ENCODE results near the gene RING1. TPM values are rescaled to one million over a fixed set of nuclear protein-coding genes. Genes with fewer than 3 reads are reported as not detected.
"Not testable (repeated sequence)": the region's sequence is repeated elsewhere in the genome, so short reads cannot be mapped to it uniquely, and the experiment has no call there.

RING1 gene
- total RNA-seq, 1 donor from 2014 or later = 44.5 TPM

DNA sequence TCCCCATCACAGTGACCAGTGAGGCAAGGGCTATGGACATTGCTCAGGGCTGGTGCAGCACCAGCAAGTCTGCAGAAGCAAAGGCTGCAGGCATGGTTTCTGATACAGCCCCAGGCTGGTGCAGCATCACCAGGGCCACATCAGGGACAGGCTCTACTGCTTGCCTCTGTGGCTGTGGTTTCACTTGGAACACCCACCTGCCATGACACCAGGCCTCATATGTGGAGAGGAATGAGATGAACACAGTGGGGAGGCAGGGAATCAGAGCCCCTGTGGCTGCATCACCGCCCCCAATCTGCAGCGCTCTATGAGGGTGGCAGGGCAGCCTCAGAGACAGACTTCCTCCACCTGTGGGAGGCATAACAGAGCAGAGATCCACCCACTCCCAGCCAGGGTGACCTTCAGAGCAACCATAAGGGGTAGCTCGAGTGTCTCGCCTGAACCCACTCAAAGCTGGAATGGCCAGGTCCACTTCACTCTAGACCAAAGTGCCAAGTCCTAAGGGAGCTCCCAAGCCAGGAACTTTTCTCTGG, 7.9 kb downstream of the RING1 start:
- Mint-ChIP-seq H3K4me3 (ENCODE audit: unreplicated experiment) (no peak overlapping the region), H3K27me3 (ENCODE audit: low read depth) (peaks cover 6% of the 10 kb centered on the region), H3K9me3 (ENCODE audit: low read depth) (no peaks in the 10 kb centered on the region), H3K27ac (ENCODE audit: unreplicated experiment) (no peak overlapping the region), H3K4me1 (ENCODE audit: low read depth) (peaks cover 24% of the 10 kb centered on the region), H3K36me3 (ENCODE audit: low read depth) (no peaks in the 10 kb centered on the region)
- DNase-seq (ENCODE audit: low spot score) = no peak
- TF ChIP-seq, protein P1, sequence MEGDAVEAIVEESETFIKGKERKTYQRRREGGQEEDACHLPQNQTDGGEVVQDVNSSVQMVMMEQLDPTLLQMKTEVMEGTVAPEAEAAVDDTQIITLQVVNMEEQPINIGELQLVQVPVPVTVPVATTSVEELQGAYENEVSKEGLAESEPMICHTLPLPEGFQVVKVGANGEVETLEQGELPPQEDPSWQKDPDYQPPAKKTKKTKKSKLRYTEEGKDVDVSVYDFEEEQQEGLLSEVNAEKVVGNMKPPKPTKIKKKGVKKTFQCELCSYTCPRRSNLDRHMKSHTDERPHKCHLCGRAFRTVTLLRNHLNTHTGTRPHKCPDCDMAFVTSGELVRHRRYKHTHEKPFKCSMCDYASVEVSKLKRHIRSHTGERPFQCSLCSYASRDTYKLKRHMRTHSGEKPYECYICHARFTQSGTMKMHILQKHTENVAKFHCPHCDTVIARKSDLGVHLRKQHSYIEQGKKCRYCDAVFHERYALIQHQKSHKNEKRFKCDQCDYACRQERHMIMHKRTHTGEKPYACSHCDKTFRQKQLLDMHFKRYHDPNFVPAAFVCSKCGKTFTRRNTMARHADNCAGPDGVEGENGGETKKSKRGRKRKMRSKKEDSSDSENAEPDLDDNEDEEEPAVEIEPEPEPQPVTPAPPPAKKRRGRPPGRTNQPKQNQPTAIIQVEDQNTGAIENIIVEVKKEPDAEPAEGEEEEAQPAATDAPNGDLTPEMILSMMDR (IDR thresholded peaks at IDR 0.05) = no peak

DNA sequence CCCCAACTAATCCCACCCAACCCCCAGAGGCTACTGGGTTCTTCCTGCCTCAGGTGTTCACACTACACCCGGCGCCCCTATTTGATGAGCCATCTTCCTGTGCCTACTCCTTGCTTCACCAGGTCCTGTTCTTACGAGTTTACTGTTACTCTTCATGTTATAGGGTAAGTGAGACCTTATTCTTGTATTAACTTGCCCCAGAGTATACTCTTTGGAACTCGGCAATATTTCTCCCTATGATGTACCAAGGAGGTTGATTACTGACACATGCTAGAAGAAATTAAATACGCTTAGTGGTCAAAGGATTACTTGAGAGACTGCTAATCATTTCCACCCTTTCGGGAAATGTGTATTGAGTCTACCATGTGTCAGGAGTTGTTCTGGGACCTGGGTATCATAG, 8.9 kb downstream of the RING1 start:
- Mint-ChIP-seq H3K4me3 (ENCODE audit: unreplicated experiment) (no peak overlapping the region), H3K4me1 (ENCODE audit: low read depth) (peaks cover 20% of the 10 kb centered on the region), H3K27me3 (ENCODE audit: low read depth) (peaks cover 14% of the 10 kb centered on the region), H3K27ac (ENCODE audit: unreplicated experiment) (no peak overlapping the region), H3K9me3 (ENCODE audit: low read depth) (no peaks in the 10 kb centered on the region), H3K36me3 (ENCODE audit: low read depth) (no peaks in the 10 kb centered on the region)
- no peak for DNase-seq (ENCODE audit: low spot score)
- TF ChIP-seq, protein P1 (IDR thresholded peaks at IDR 0.05) = no peak

DNA sequence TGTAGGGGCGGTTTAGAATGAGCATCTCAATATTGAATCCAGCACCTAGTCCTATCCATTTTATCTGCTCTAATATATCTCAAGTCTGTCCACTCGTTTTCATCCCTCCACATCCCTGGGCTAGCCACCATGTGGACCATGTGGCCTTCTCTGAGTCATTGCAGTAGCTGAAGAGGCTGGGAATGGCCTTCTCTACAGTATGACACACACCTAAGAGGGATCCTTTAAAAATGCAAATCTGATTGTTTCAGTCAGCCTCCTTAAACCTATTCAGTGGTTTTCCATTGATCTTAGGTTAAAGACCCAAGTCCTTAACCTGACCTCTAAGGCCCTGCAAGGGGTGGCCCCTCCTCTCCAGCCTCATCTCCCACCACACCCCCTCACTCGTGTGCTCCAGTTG, 9.4 kb downstream of the RING1 start:
- no peak overlapping the region for H3K4me3 Mint-ChIP-seq (ENCODE audit: unreplicated experiment)
- H3K4me1 Mint-ChIP-seq (ENCODE audit: low read depth) = peaks cover 16% of the 10 kb centered on the region
- no peaks in the 10 kb centered on the region for H3K36me3 Mint-ChIP-seq (ENCODE audit: low read depth)
- TF ChIP-seq, protein P1 (IDR thresholded peaks at IDR 0.05) = no peak
- H3K9me3 Mint-ChIP-seq (ENCODE audit: low read depth) = no peaks in the 10 kb centered on the region
- no peak overlapping the region for H3K27ac Mint-ChIP-seq (ENCODE audit: unreplicated experiment)
- peaks cover 18% of the 10 kb centered on the region for H3K27me3 Mint-ChIP-seq (ENCODE audit: low read depth)
- no peak for DNase-seq (ENCODE audit: low spot score)

- not testable (repeated sequence) for H3K27ac Mint-ChIP-seq (ENCODE audit: unreplicated experiment); H3K4me1 Mint-ChIP-seq (ENCODE audit: low read depth); H3K9me3 Mint-ChIP-seq (ENCODE audit: low read depth); H3K36me3 Mint-ChIP-seq (ENCODE audit: low read depth); H3K4me3 Mint-ChIP-seq (ENCODE audit: unreplicated experiment); DNase-seq (ENCODE audit: low spot score)
- peaks cover 46% of the 10 kb centered on the region for H3K27me3 Mint-ChIP-seq (ENCODE audit: low read depth)
Observed at GRCh38 chr6:33226503-33227120, 18.3 kb downstream of the RING1 start.

- TF ChIP-seq, protein P1 (IDR thresholded peaks at IDR 0.05) = no peak
- H3K4me1 Mint-ChIP-seq (ENCODE audit: low read depth) = peaks cover 10% of the 10 kb centered on the region
- DNase-seq (ENCODE audit: low spot score) = no peak
- no peaks in the 10 kb centered on the region for H3K36me3 Mint-ChIP-seq (ENCODE audit: low read depth)
- no peak overlapping the region for H3K4me3 Mint-ChIP-seq (ENCODE audit: unreplicated experiment)
- peaks cover 35% of the 10 kb centered on the region for H3K27me3 Mint-ChIP-seq (ENCODE audit: low read depth)
- H3K27ac Mint-ChIP-seq (ENCODE audit: unreplicated experiment) = peak overlapping the region; percentile 79
- H3K9me3 Mint-ChIP-seq (ENCODE audit: low read depth) = no peaks in the 10 kb centered on the region
Observed at GRCh38 chr6:33235221-33235634, 26.9 kb downstream of the RING1 start.

GRCh38 chr6:33236328-33236727, 28.0 kb downstream of the RING1 start:
- TF ChIP-seq, protein P1 (IDR thresholded peaks at IDR 0.05) = no peak
- H3K4me1 Mint-ChIP-seq (ENCODE audit: low read depth) = peaks cover 10% of the 10 kb centered on the region
- H3K27me3 Mint-ChIP-seq (ENCODE audit: low read depth) = peaks cover 37% of the 10 kb centered on the region
- no peak overlapping the region for H3K27ac Mint-ChIP-seq (ENCODE audit: unreplicated experiment)
- DNase-seq (ENCODE audit: low spot score) = no peak
- no peak overlapping the region for H3K4me3 Mint-ChIP-seq (ENCODE audit: unreplicated experiment)
- no peaks in the 10 kb centered on the region for H3K36me3 Mint-ChIP-seq (ENCODE audit: low read depth)
- H3K9me3 Mint-ChIP-seq (ENCODE audit: low read depth) = no peaks in the 10 kb centered on the region
